Germinal center (tissue), 1 donor: ENCODE results near the gene EXOSC2.

Experiments
- DNase-seq: peaks from one replicate; pipeline ENCODE4 v3.0.0; 2012; ENCODE audit warnings: mixed read lengths, low spot score

Gene EXOSC2

DNA sequence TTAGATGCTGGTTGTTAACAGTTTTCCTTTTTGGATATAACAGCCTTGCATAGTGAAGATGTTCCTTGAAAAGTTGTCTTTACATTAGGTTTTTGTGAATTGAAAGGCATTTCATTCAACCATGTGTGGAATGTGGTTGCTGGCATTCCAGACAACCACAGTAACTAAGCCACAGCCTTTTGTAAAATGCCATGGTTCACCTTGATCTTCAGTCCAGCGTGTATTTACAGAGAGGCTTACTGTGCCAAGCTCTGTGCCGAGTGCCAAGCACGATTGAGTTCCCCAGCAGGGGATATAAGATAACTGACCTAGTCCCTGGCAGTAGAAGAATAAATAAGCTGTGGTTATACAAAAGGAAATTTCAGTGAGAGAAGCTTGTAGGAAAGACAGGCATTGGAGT lies 4.9 kb downstream of the EXOSC2 start:
- no peak for DNase-seq

DNA sequence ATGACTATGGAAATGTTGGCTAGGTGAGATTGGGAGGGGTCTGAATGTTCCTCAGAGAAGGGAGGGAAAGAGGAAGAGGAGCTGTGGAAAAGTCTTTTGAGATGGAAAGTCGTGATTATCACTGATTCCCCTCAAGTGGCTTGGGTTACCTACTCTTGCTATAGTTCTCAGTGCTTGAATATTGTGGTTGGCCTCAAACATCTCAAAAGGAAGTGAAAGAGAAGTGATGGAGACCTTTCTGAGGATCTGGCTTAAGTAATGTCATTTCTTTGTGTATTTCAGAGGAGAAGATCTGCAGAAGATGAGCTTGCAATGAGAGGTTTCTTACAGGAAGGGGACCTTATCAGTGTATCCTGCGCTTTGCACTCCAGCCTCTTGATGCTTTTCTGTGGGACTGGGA lies 5.5 kb downstream of the EXOSC2 start:
- no peak for DNase-seq

DNA sequence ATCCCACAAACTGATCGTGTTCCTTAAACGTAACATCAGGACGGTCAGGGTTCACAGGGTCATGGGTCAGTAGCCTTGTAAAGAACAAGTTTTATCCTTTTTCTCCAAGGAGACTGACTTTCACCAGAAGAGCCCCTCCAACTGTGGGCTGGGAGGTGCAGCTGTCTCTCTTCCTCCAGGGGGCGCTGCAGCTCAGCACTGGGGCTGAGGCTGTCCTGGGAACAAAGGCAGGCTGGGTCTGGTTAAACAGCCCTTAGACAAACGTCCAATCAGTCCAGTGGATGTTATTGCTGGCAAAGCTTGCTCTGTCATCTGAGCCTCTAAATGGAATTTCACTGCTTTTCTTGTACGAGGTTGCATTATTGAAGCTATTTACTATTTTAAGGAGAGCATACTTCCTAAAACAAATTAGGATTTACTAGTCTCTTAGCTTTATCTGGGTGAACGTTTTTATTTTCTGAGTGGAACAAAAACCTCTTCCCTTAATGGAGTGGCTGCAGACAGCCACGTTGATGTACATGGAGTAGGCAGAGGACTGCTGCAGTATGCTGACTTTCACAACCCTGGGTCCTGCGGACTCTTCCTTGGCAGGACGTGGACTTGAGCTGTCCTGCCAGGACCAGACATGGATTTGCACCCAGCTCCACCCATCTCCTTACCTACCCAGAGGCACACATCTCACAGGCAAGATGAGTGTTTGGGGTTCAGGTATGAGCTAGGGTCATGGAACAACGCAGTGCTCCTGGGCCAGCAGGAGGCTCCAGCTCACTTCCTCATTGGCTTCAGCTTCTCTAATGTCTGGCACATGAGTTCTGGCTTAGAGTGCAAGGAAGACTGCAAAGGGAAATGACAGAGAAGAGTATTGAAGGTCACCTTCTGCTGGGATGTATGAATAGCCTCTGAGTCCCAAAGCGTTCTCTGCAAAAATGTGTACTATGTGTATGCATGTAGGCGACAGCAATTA lies 7.8 kb downstream of the EXOSC2 start:
- peak; percentile 46 for DNase-seq

DNA sequence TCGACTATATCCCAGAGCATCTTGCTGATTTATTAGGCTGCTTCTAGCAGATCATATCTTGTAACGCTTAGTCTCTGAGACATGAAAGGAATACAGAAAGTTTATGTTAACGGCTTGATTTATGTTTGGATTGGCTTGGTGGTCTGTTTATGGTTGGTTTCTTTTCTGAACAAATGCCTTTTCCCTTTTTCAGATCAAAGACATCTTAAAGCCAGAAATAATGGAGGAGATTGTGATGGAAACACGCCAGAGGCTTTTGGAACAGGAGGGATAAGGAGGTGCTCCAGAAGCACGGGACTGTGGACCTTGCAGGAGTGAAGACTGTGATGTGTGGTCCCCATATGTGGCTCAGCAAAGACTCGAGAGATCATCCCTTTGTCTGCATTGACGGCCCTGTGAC lies 9.9 kb downstream of the EXOSC2 start:
- no peak for DNase-seq

DNA sequence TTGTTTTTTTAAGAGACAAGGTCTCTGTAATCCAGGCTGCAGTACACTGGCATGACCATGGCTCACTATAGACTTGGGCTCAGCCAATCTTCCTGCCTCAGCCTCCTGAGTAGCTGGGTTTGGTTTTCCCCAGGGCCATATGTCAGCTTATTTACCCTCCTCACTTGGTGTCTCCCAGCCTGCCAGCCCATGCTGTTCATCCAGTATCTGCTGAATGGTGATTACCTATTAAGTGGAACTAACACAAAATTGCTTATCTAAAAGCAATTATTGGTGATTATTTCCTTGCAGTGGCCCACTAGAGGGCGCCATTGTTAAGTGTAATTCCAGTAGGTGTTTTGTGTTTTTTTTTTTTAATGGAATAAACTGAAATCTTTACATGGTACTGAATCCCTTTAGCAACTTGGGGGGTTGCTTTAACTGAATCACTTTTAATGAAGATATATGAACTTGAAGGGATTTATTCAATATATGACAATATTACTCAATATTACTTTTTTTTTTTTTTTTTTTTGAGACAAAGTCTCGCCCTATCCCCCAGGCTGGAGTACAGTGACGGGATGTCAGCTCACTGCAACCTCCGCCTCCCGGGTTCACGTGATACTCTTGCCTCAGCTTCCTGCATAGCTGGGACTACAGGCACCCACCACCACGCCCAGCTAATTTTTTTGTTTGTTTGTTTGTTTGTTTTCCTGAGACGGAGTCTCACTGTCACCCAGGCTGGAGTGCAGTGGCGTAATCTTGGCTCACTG lies 13.8 kb downstream of the EXOSC2 start:
- DNase-seq, result peak; percentile 42

DNA sequence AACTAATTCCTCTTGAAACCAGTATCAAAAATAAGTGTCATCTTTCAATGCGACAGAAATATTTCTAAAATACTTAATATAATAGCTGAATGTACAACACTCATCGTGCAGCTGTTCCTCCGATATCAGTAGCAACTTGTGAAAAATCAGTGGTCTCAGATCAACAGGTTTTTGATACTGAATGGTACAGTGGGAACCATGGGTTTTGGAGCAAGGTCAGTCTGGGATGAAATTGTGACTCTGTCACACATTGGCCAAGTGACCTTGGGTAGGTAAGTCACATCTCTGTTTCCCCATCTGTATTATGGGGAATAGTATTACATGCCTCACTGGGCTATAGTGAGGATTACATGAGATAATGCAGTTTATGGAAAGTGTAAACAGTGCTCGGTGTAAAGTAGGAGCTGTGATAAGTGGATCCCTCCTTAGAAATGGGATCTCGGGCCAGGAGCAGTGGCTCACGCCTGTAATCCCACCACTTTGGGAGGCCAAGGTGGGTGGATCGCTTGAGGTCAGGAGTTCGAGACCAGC lies 17.3 kb downstream of the EXOSC2 start:
- no peak for DNase-seq

DNA sequence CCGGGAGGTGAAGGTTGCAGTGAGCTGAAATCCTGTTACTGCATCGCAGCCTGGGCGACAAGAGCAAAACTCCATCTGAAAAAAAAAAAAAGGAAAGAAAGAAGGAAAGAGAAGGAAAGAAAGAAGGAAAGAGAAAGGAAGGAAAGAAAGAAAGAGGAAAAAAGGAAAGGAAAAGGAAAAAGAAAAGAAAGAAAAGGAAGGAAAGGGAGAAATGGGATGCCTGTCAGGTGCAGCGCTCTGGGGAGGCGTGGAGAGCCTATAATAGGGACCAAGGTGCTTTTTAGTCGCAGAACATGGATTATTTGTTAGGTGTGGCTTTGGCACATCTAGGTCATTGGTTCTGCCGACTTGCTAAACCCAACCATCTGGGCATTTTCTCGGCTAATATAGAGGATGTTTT lies 17.9 kb downstream of the EXOSC2 start:
- no peak for DNase-seq

GRCh38 chr9:130712564-130713285 lies 19.1 kb downstream of the EXOSC2 start:
- peak; percentile 99 for DNase-seq

- no peak for DNase-seq
These were observed 19.8 kb downstream of the EXOSC2 start for GRCh38 chr9:130713286-130713960.

- DNase-seq, result no peak
These were observed 21.1 kb downstream of the EXOSC2 start for GRCh38 chr9:130714586-130715110.

GRCh38 chr9:130715270-130715669 lies 21.7 kb downstream of the EXOSC2 start:
- no peak for DNase-seq

DNA sequence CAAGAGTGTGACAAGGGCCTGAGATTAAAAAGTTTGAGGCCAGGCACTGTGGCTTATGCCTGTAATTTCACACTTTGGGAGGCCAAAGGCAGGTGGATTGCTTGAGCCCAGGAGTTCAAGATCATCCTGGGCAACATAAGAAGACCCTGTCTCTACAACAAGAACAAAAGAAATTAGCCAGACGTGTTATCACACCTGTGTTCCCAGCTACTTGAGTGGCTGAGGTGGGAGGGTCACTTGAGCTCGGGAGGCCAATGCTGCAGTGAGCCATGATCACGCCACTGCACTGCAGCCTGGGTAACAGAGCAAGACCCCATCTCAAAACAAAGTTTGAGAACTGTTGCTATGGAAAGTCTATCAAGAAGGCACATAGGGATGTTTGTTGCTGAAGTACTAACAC lies 25.0 kb downstream of the EXOSC2 start:
- no peak for DNase-seq

DNA sequence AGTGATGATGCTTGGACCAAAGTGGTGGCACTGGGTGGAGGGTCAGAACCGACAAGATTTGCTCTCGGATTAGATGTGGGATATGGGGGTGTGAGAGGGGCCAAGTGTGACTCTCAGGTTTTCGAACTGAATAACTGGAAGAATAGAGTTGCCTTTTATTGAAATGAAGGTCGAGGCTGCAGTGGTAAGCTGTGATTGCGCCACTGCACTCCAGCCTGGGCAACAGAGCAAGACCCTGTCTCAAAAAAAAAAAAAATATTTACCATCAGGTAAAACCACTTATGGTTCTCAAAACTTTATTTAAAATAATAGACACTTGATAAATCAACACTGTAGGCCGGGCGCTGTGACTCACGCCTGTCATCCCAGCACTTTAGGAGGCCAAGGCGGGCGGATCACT lies 27.2 kb downstream of the EXOSC2 start:
- no peak for DNase-seq

DNA sequence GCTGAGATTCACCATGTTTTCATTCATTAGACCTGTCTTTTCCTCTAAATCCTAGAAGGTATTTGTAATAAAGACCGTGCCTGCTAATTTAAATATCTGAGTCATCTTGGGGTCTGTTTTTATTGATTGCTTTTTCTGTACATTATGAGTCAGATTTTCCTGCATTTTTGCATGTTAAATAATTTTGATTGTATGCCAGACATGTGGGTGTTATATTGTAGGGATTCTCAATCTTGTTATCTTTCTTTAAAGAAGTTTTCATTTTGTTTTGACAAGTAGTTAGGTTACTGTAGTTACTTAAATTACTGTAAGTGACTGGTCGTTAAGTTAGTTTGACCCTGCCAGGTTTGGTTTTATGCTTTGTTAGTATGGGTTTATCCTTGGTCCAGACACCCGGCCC lies 35.1 kb downstream of the EXOSC2 start:
- DNase-seq, result no peak

DNA sequence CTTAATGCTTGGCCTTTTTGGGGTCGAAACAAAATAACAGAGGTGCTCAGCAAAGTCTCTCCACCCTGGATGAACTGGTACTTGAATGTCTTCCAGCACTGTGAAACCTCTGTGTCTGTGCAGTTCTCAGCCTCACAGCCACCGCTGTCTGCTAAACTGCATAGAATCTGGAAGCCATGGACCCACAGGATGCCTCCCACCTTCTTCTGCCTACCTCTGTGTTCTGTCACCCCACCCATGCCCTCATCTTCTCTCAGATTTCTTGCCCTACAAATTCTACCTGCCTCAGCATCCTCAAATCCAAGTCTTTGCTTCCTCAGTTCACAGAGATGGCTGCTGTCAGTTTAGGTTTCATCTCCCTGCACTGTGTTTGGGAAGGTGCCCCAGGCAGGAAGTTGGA lies 35.6 kb downstream of the EXOSC2 start:
- DNase-seq, result no peak

DNA sequence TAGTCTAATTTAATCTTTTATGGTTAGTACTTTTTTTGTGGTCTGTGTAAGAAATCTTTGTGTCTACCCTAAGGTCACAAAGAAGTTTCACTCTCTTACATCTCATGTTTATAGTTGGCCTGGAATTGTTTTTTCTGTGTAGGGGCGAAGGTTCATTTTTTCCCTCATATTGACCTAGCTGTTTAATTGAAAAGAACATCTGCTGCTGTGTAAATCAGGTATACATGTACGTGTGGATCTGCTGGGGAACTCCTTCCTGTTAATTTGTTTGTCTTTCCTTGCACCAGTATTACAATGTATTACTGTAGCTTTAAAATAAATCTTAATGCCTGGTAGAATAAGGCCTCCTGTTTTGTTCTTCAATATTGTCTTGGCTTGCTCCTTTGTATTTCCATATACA lies 37.8 kb downstream of the EXOSC2 start:
- no peak for DNase-seq

GRCh38 chr9:130732136-130732535 lies 38.6 kb downstream of the EXOSC2 start:
- DNase-seq, result no peak

DNA sequence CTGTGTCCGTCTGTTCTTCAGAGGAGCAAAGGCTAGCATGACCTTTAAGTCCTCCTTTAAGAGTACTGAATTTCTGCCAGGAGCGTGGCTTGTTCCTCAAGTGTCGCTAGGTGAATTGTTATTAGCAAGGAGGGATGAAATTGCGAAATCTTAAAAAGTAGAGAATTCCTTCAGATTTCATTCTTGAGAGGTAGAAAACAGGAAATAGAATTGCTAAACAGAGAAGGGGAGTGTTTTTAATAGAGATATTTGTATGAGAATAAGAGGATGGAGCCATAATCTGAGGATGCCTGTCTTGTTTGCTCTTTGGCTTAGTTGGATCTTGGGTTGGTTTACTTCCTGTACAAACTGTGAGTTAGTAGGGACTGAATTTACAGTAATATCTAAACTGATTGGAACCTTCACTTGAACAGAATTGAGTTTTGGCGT lies 39.2 kb downstream of the EXOSC2 start:
- DNase-seq, result no peak

GRCh38 chr9:130735566-130735965 lies 42.0 kb downstream of the EXOSC2 start:
- no peak for DNase-seq

- DNase-seq, result no peak
These were observed 43.3 kb downstream of the EXOSC2 start for GRCh38 chr9:130736834-130737233.

- DNase-seq, result no peak
These were observed 44.7 kb downstream of the EXOSC2 start for GRCh38 chr9:130738281-130738680.
